HepG2 (cell line): Measurements from ENCODE around the gene ITGA2. TPM values are rescaled to one million over a fixed set of nuclear protein-coding genes. Genes with fewer than 3 reads are reported as not detected.

Experiments used
- AHR ChIP-seq: IDR thresholded peaks from 2 replicates; pipeline ENCODE4 v1.6.1; 2018; ENCODE audit warnings: missing genetic modification reagents, missing compliant biosample characterization
- DPF2 ChIP-seq: sonication (generic); formaldehyde crosslinking; IDR thresholded peaks from 2 replicates; pipeline ENCODE4 v1.4.0; 2020; ENCODE audit warnings: mild to moderate bottlenecking, low read depth, missing genetic modification reagents, borderline replicate concordance
- IRF2 ChIP-seq: IDR thresholded peaks from 2 replicates; pipeline ENCODE4 v1.6.1; 2018; ENCODE audit warnings: missing genetic modification reagents, missing compliant biosample characterization
- ISX ChIP-seq: sonication (generic); formaldehyde crosslinking; conservative IDR thresholded peaks from 2 replicates; pipeline ENCODE4 v1.5.0; 2020; ENCODE audit warnings: missing genetic modification reagents
- MED1 ChIP-seq: sonication (generic); formaldehyde crosslinking; IDR thresholded peaks from 2 replicates; pipeline ENCODE4 v1.4.0; 2020; ENCODE audit warnings: missing genetic modification reagents
- MIER2 ChIP-seq: IDR thresholded peaks from 2 replicates; pipeline ENCODE4 v1.6.1; 2016; ENCODE audit warnings: missing biosample characterization, missing genetic modification reagents
- MYC ChIP-seq: sonication (generic); formaldehyde crosslinking; IDR thresholded peaks from 2 replicates; pipeline ENCODE4 v1.9.0; 2021; ENCODE audit warnings: missing genetic modification reagents, borderline replicate concordance
- MZF1 ChIP-seq: sonication (generic); formaldehyde crosslinking; IDR thresholded peaks from 2 replicates; pipeline ENCODE4 v1.8.1; 2023; ENCODE audit warnings: mild to moderate bottlenecking, missing genetic modification reagents, borderline replicate concordance
- NAIF1 ChIP-seq: sonication (generic); formaldehyde crosslinking; IDR thresholded peaks from 2 replicates; pipeline ENCODE4 v1.5.0; 2020; ENCODE audit warnings: mild to moderate bottlenecking, missing genetic modification reagents, borderline replicate concordance
- RORA ChIP-seq: sonication (generic); formaldehyde crosslinking; IDR thresholded peaks from 2 replicates; pipeline ENCODE4 v1.5.0; 2020; ENCODE audit warnings: mild to moderate bottlenecking, missing genetic modification reagents, moderate library complexity
- SCMH1 ChIP-seq: sonication (generic); formaldehyde crosslinking; IDR thresholded peaks from 2 replicates; pipeline ENCODE4 v1.9.0; 2021; ENCODE audit warnings: missing genetic modification reagents, mild to moderate bottlenecking, borderline replicate concordance
- SIX4 ChIP-seq: sonication (generic); formaldehyde crosslinking; IDR thresholded peaks from 2 replicates; pipeline ENCODE4 v1.4.0; 2020; ENCODE audit warnings: missing genetic modification reagents
- SMAD1 ChIP-seq: sonication (generic); formaldehyde crosslinking; IDR thresholded peaks from 2 replicates; pipeline ENCODE4 v1.4.0; 2020; ENCODE audit warnings: missing genetic modification reagents, low read depth, mild to moderate bottlenecking, borderline replicate concordance
- STAT5B ChIP-seq: sonication (generic); formaldehyde crosslinking; IDR thresholded peaks from 2 replicates; pipeline ENCODE4 v1.4.0; 2020; ENCODE audit warnings: missing genetic modification reagents
- THYN1 ChIP-seq: sonication (generic); formaldehyde crosslinking; IDR thresholded peaks from 2 replicates; pipeline ENCODE4 v1.8.1; 2023; ENCODE audit warnings: low read depth, mild to moderate bottlenecking, moderate library complexity, missing genetic modification reagents, borderline replicate concordance
- YY1 ChIP-seq: IDR thresholded peaks from 2 replicates; pipeline ENCODE4 v1.6.1; 2011; ENCODE audit warnings: low read length, low read depth, moderate library complexity, mild to moderate bottlenecking; ENCODE audit not compliant: insufficient read depth, insufficient replicate concordance
- ZFP37 ChIP-seq: sonication (generic); formaldehyde crosslinking; IDR thresholded peaks from 2 replicates; pipeline ENCODE4 v1.4.0; 2020; ENCODE audit warnings: missing genetic modification reagents, borderline replicate concordance
- ZNF34 ChIP-seq: sonication (generic); formaldehyde crosslinking; IDR thresholded peaks from 2 replicates; pipeline ENCODE4 v1.4.0; 2020; ENCODE audit warnings: mild to moderate bottlenecking, missing genetic modification reagents, borderline replicate concordance
- ZNF569 ChIP-seq: sonication (generic); formaldehyde crosslinking; IDR thresholded peaks from 2 replicates; pipeline ENCODE4 v1.5.0; 2020; ENCODE audit warnings: mild to moderate bottlenecking, missing genetic modification reagents, moderate library complexity, borderline replicate concordance
- ZNF720 ChIP-seq: sonication (generic); formaldehyde crosslinking; IDR thresholded peaks from 2 replicates; pipeline ENCODE4 v1.4.0; 2020; ENCODE audit warnings: missing genetic modification reagents
- ZNF75D ChIP-seq: sonication (generic); formaldehyde crosslinking; IDR thresholded peaks from 2 replicates; pipeline ENCODE4 v1.8.1; 2023; ENCODE audit warnings: missing genetic modification reagents, mild to moderate bottlenecking, borderline replicate concordance
- ZNF772 ChIP-seq: sonication (generic); formaldehyde crosslinking; IDR thresholded peaks from 2 replicates; pipeline ENCODE4 v1.5.0; 2020; ENCODE audit warnings: mild to moderate bottlenecking, missing genetic modification reagents
- ZNF776 ChIP-seq: sonication (generic); formaldehyde crosslinking; IDR thresholded peaks from 2 replicates; pipeline ENCODE4 v1.4.0; 2020; ENCODE audit warnings: mild to moderate bottlenecking, missing genetic modification reagents
- ZNF780A ChIP-seq: sonication (generic); formaldehyde crosslinking; IDR thresholded peaks from 2 replicates; pipeline ENCODE4 v1.8.0; 2022; ENCODE audit warnings: mild to moderate bottlenecking, missing genetic modification reagents, moderate library complexity
- polyA plus RNA-seq, 8 experiments: library from polyadenylated mRNA; depleted of rRNA in 3 of 8; stranded (reverse) in 7 of 8; unstranded in 1 of 8; fragments of >200 nt; fragmentation: Illumina TruSeq in 4 of 8; extraction: Trizol in 4 of 8; gene quantifications; 2 replicates each; pipeline versions ENCODE4 v1.2.1 to v1.2.3, GENCODE V29; 2011 to 2016; ENCODE audit warnings: low read depth in 4 of 8, missing spikeins in 1 of 8, mixed read lengths in 1 of 8; ENCODE audit not compliant: insufficient read depth in 1 of 8
- total RNA-seq, 5 experiments: library from RNA; depleted of rRNA; stranded (reverse); fragments of >200 nt; fragmentation: Illumina TruSeq; extraction: Trizol; gene quantifications; 2 replicates each; pipeline ENCODE4 v1.2.3, GENCODE V29; 2016; ENCODE audit warnings: low read depth in 1 of 5
- TF ChIP-seq, protein P1 (sequence below): IDR thresholded peaks from 2 replicates; pipeline ENCODE4 v1.6.1; 2012; ENCODE audit warnings: low read depth, low read length, improper control_type of control experiment
- TF ChIP-seq, protein P2 (sequence below): sonication (generic); formaldehyde crosslinking; IDR thresholded peaks from 2 replicates; pipeline ENCODE4 v1.4.0; 2020; ENCODE audit warnings: mild to moderate bottlenecking, missing genetic modification reagents
- TF ChIP-seq, protein P3 (sequence below): sonication (generic); formaldehyde crosslinking; IDR thresholded peaks from 2 replicates; pipeline ENCODE4 v1.8.0; 2022; ENCODE audit warnings: missing genetic modification reagents, mild to moderate bottlenecking, borderline replicate concordance

The ITGA2 gene
- total and polyA plus RNA-seq, 2 of the 13 experiments (the other 11 are each of a cell fraction or from before 2014, with no cell fraction given), result 15.8 to 58.3 TPM

DNA sequence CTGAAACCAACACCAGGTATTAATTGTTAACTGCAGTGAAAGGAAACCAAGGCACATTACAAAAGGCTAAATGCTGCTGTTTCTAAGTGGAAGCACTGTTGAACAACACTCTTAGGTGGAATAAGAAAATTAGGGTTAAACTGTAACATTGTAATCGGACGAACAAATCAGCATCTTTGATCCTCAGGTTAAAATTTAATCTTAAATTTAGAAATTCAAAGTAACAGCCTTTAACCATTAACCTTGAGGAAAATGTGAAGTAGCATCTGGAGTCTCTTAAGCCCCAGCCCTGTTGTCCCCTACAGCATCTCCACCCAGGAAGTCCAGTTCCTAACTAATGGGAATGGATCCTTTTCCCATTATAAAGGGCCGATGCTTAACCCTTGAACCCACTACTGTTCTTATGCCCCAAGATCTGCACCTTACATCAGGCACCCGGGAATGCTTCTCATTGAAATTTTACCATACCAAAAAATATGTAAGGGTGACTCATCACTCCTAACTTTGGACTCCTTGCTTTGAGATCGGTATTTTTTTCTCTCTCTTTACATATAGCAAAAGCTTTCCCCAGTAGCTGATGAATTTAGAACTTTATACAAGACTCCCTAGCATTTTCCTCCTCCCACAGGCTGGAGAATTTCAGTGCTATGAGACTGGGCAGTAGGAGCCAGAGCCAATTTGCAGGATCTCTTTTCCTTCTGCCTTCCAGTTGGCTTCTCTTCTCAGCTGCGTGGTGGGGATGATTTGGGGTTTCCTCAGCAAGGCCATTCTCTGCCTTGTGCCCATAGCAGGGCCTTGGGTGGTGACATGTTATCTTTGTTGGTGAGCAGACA lies 32.0 kb upstream of the ITGA2 start (continued):
- TF ChIP-seq, protein P1, sequence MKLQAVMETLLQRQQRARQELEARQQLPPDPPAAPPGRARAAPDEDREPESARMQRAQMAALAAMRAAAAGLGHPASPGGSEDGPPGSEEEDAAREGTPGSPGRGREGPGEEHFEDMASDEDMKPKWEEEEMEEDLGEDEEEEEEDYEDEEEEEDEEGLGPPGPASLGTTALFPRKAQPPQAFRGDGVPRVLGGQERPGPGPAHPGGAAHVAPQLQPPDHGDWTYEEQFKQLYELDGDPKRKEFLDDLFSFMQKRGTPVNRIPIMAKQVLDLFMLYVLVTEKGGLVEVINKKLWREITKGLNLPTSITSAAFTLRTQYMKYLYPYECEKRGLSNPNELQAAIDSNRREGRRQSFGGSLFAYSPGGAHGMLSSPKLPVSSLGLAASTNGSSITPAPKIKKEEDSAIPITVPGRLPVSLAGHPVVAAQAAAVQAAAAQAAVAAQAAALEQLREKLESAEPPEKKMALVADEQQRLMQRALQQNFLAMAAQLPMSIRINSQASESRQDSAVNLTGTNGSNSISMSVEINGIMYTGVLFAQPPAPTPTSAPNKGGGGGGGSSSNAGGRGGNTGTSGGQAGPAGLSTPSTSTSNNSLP, result no peak
- no peak for TF ChIP-seq AHR (CRISPR knock-in tag)
- no peak for TF ChIP-seq ZFP37
- no peak for TF ChIP-seq THYN1 (CRISPR knock-in tag)
- no peak for TF ChIP-seq YY1
- no peak for TF ChIP-seq SMAD1 (CRISPR knock-in tag)
- no peak for TF ChIP-seq MIER2
- peak; percentile 55 for TF ChIP-seq MED1 (CRISPR knock-in tag)
- no peak for TF ChIP-seq STAT5B (CRISPR knock-in tag)
- TF ChIP-seq ZNF720 (CRISPR knock-in tag), result no peak
- no peak for TF ChIP-seq SCMH1 (CRISPR knock-in tag)
- no peak for TF ChIP-seq ZNF569 (CRISPR knock-in tag)
- no peak for TF ChIP-seq ISX (CRISPR knock-in tag)
- TF ChIP-seq ZNF780A (CRISPR knock-in tag), result no peak
- no peak for TF ChIP-seq ZNF776 (CRISPR knock-in tag)
- TF ChIP-seq ZNF772 (CRISPR knock-in tag), result no peak
- 0 out of 2 replicates have a peak, but pooled peaks have one; percentile 75 for TF ChIP-seq ZNF34
- TF ChIP-seq MZF1 (CRISPR knock-in tag), result no peak
- TF ChIP-seq SIX4 (CRISPR knock-in tag), result no peak; the same call in 1 of the 2 replicates
- TF ChIP-seq DPF2 (CRISPR knock-in tag), result no peak; the same call in 1 of the 2 replicates
- TF ChIP-seq ZNF75D, result no peak
- TF ChIP-seq RORA, result no peak
- TF ChIP-seq NAIF1, result no peak
- TF ChIP-seq, protein P2, sequence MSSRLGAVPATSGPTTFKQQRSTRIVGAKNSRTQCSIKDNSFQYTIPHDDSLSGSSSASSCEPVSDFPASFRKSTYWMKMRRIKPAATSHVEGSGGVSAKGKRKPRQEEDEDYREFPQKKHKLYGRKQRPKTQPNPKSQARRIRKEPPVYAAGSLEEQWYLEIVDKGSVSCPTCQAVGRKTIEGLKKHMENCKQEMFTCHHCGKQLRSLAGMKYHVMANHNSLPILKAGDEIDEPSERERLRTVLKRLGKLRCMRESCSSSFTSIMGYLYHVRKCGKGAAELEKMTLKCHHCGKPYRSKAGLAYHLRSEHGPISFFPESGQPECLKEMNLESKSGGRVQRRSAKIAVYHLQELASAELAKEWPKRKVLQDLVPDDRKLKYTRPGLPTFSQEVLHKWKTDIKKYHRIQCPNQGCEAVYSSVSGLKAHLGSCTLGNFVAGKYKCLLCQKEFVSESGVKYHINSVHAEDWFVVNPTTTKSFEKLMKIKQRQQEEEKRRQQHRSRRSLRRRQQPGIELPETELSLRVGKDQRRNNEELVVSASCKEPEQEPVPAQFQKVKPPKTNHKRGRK, result no peak
- TF ChIP-seq, protein P3, sequence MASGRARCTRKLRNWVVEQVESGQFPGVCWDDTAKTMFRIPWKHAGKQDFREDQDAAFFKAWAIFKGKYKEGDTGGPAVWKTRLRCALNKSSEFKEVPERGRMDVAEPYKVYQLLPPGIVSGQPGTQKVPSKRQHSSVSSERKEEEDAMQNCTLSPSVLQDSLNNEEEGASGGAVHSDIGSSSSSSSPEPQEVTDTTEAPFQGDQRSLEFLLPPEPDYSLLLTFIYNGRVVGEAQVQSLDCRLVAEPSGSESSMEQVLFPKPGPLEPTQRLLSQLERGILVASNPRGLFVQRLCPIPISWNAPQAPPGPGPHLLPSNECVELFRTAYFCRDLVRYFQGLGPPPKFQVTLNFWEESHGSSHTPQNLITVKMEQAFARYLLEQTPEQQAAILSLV (CRISPR knock-in tag), result no peak
- no peak for TF ChIP-seq IRF2 (CRISPR knock-in tag)
- no peak for TF ChIP-seq MYC (CRISPR knock-in tag)
